HG02798 (cell line): ENCODE results near the gene ADAMTS5.

ENCODE experiments used
- ATAC-seq: cut with Tn5 transposase; IDR thresholded peaks from one replicate; pipeline ENCODE4 v1.9.1; 2021; ENCODE audit warnings: mild to moderate bottlenecking; ENCODE audit not compliant: unreplicated experiment, poor library complexity

ADAMTS5 gene

DNA sequence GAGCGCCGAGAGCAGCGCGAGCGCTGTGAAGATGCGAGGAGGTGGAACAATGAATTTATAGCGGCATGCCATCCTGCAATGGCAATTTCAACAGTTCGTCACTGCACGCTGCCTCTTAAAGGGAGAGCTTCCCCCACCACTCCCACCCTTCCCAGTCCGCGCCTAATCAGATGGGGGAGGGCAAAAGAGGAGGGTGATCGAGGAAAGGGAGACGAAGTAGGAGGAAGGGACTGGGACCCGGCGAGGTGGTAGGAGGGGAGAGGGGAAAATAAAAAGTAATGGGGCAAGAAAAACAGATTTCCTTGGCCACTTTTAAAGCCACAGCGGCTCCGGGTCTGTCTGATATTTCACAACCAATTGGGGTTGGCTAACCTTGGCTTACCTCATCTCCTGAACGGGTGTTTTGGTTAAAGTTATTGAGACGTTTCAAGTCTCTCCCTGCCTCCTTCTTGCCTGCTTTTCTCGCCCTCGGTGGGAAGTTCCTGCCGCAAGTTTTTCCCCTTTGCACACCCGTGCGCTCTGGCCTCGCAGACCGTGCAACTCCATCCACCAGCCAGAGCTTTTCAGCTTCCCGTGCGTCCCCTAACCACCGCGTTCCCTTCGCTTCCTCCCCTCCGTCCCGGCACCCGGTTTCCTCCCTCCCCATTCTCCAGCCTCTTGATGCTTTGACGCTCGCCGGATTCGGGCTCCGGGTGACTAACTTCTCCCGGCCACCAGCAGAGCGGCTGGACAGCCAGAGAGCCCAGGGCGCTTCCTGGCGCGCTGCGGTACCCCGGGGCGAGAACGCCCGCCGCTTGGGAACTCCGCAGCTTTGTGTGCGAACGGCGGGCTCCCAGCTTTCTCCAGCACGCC, at the start of gene ADAMTS5:
TSS of gene ADAMTS5 (minus strand) at position 27 of the 852 bp plus-strand sequence. CDS start 697 bp downstream, outside the sequence.
- no peak for ATAC-seq

DNA sequence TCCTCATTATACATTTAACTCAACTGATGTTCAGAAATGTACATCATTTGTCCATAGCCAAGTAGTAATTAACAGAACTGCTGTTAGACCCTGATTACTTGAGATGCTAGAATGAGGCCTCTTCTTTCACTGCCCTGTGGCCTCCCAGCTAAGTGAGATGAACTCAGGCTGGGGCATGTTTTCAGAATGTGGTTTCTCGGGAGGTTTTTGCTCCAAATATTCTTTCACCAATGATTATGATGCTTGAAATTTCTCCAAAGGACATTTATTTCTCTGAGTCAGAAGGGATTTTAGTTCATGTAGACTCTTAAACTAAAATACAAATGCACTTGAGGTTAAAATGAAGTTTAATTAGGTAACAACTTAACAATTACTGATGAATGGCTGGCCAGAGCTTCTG, 34.6 kb upstream of the ADAMTS5 start:
- ATAC-seq = no peak

DNA sequence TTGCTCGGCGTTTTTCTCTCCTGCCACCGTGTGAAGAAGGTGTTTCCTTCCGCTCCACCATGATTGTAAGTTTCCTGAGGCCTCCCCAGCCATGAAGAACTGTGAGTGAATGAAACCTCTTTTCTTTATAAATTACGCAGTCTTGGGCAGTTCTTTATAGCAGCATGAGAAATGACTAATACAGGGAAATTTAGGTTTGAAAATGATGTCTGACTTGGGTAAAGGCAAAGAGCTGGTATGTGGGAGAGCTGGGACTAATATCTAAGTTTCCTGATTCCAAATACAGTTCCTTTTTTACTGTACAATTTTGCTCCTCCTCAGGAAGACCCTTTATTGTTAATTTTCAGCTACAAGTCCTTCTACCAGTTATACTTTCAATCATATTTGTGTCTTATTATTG, 16.7 kb upstream of the ADAMTS5 start:
- ATAC-seq = no peak

DNA sequence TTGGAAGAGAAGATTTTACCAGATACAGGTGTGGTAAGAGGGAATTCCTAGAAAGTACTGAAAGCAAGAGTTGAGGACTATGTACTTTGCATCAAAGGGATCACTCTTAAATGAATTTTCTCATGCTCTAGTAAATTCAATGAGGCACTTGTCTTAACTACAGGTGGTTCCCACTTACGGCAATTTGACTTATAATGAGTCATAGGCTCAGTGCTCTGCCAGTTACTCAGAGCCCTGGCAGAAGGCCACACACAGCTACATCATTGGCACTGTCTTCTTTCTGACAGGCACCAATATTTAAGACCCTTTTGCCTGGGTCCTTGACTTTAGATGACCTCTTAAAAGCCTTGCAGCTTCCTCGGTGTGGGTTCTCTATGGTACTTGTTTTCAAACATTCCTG, 15.9 kb upstream of the ADAMTS5 start:
- ATAC-seq = no peak

DNA sequence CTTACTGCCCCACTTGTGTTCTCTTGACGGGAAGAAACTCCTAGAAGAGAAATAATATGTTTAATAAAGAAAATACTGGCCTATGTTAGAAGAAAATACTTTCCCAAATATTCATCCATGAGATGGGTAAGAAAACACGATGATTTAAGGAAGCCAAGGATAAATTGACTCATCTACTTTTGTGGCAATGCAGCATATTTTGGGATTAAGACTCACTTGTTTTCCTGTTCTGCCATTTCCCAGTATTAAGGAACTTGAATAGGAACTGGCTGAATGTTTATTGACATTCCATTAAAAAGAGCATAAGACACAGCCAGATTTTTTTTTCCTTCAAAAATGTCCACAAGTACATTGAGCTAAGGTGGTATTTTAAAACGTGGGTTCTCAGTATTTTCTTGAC, 10.9 kb upstream of the ADAMTS5 start:
- ATAC-seq = no peak

DNA sequence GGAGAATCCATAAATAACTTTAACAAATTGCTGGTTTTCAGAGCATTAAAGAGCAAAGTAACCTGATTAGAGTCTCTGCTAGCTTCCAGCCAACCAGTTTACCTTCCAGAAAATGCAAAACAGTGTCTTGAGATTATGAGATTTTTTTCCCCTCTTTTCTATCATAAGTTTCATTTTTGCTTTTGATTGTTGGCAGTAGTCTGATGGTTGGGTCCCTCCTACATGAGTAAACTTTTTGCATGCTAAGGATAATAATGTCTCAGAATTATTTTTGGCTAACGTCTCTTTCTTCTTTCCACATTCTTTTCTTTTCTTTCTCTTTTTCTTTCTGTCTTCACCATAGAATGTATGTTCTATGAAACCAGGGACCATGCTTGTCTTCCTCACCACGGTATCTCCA, 6.3 kb upstream of the ADAMTS5 start:
- ATAC-seq = no peak

DNA sequence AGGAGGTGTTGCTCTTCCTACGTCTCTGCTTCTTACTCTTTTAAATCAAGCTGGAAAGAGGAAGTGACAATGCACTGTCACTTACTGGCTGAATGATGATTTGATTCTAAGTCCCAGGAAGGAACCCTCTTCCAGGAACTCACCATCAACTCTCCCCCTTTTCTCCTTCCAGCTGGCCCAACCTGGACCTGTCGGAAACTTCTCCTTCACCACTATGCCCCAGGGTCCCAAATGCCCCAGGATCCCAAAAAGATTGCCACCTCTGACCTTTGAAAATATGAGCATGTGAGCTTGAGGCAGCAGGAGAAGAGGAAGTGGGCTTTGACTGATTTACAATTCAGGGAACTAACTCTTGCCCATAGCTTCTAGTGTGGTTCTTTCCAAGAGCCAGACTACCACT, 5.3 kb upstream of the ADAMTS5 start:
- no peak for ATAC-seq

DNA sequence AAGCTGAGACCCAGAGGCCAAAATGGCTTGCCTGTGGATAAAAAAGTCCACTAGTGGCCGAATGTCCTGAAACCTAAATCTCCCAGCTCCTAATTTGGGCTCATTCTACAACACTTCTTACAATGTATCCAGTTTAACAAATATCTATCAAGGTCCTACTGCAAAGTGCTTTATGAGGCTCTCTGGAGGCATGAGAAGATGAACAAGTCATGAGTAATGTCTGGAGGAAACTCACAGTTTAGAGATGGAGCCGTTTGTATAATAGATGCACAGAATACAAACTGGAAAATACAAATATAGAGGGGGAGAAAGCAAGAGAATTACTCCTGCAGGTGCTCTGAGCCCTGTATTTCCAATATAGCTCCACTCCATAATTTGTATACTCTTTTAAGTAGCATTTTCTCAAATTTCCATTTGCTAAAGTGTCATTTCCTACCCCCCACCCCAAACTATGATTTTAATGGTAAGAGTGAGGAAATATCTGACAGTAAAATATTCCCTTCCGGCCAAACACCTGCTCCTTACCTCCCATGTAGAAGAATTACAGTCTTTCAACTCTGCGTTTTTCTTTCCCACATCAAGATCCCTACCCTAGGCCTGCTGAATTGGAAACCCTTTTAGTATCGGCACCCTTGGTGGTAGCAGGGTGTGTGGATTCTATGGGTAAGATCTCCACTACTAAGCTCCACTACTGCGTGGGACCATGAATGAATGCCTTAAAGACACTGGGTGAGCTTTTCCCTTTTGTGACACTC, 3.3 kb upstream of the ADAMTS5 start:
- ATAC-seq = no peak

DNA sequence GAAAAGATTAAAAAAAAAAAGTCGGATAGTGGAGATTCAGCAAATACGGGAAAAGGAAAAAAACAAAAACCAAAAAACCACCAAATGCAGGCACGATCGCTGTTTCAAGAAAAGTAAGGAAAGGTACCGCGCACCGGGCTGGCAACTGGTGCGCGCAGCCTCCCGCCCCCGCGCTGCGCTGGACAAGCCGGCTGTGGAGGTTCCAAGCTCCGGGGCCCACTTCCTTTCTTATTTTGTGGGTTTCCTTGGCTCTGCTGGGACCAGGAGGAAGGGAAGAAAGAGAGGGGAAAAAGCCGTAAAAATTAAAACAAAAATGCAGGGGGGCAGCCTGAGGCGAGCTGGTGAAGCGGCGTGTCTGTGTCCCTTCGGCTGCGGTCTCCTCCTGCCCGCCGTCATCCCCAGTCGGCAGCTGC, 233 bp downstream of the ADAMTS5 start:
- no peak for ATAC-seq

DNA sequence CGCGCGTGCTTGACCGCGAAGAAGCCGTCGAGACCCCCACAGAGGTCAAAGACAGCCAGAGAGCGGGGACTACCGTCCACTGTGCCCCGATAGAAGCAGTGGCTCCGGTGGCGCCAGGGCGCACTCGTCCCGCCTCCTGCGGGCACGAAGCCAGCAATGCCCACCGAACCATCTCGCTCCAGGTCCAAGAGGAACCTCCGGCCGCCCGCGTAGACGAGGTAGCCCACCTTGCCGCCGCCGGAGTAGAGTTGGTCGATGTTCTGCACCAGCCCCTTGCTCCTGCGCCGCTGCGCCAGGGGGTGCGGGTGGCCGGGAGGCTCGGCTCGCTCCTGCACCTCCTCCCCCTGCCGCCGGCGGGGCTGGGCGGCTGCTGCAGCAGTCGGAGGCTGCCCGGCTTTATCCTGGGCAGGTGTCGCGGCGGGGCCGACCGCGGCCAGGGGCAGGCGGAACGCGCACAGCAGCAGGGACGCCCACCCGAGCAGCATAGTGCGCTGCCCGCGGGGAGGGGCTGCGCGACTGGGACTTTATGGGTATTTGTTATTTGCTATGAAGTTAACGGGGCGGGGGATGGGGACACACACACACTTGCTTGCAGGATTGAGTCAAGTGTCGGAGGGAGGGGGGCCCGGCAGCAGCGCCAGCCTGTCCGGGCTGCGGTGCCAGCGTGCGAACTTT, 844 bp downstream of the ADAMTS5 start:
- no peak for ATAC-seq

DNA sequence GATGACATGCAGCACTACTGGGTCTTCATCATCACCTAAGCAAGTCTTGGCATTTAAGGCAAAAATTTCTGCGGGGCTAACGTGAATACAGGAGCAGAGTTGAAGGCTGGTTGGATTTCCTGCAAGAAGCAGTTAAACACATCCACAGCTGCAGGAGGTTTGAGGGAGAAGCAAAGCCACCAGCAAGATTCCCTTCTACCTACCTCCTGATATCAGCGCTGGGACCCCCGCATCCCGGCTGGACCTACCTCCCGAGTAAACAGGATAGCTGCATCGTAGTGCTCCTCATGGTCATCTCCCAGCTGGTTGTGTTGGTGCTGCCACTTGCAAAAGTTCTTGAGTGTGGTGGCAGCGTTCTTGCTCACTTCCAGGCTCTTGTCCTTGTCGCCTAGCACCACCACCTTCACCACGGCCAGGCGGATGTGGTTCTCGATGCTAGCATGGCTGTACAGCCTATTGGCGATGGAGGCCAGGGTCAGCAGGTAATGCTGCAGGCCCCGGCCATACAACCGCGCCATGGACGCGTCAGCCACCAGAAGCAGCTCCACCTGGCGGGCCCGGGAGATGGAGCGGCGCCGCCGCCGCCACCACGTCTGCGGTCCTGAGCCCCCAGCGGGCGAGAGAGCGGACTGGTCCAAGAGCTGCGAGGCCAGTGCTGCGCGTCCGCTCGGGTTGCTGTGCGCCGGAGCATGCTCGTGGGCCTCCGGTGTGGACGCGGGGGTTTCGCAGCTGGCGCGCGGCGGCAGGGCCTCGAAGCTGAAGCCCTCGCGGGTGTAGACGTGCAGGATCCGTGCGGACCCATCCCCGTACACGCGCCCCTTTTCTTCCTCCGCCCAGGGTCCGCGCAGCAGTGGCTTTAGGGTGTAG, 1.6 kb downstream of the ADAMTS5 start:
- ATAC-seq = no peak

DNA sequence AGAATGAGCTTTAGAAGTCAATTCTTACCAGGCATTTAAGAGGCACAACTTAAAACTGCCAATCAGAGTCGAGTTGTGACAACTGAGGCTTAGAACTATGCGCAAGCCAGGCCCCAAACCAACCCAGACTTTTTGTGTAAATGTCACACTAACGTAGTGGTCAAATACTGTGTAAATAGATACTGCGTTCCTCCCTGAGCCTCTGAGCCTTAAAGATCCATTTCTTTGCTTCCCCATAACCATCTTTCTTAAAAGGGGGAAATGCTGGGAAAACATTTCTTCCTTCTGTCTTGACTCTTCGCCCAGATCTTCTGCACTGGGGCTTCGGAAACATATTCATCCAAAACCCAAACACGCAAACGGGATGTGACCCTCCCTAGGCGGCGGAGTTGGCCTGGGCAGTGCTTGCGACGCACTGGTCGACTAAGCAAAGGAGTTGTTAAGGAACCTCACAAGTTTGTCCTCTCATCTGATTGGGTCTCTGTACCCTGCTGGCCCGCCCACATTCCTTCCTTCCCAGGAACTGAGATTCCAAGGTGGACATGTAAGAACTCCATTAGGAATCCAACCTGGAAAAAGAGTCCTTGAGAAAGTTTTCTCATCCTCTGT, 2.6 kb downstream of the ADAMTS5 start:
- ATAC-seq = no peak

DNA sequence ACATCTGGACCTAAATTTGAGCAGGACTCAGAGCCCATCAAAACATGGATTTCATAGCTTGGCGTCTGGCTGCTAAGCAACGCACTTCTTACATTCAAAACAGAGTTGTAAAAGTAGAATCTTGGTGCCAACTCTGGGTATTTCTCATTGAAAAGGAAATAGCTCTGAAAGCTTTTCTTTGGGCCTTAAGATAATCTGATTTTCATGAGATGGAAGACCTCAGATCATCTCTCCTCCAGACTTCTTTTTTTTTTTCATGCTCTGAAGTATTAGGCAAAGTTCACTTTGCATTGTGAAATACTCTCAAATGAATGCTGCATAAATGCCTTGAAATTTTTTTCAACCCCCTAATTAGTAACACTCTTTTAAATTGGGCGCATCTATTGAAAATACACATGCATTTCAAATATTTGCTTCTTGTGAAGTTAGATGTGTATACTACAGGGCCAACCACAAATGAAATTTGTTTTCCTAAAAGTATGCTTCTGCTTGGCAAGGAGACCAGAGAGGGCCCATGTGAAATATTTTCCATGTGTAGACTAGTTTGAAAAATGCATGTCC, 4.2 kb downstream of the ADAMTS5 start:
- ATAC-seq = no peak

DNA sequence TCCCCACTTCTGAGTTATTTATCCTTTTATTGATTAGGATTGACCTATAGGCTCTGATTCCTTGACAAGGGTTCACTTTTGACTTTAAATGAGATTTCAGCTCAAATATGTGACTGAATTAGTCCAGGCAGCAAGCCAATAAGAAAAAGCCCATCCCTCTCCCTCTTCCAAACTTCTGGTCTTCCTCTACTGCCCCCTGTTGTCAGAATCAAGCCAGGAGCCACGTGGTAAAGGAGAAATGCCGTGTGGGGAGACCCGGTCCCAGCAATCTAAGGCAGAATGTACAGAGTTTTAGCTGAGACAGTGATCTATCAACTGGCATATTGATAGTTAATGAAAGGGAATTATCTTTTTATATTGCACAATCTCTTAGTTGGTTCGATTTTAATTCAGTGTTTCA, 5.2 kb downstream of the ADAMTS5 start:
- no peak for ATAC-seq

DNA sequence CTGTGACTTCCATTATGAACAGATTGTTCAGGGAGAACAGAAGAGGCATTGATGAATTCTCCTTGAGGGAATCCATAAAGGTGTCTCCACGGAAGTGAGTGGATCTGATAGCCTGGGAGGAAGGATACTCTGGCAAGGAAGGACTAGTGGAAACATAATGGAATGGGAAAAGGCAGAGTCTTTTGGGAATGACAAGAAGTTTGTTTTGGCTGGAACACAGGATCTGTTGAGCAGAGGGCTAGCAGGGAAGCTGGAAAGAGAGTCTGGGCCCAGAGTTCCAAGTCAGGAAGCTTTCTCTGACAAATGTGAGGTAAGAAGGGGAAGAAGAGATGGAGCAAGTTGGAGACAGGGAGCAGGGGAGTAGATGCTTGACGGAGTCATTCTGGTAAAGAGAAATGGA, 8.1 kb downstream of the ADAMTS5 start:
- no peak for ATAC-seq

DNA sequence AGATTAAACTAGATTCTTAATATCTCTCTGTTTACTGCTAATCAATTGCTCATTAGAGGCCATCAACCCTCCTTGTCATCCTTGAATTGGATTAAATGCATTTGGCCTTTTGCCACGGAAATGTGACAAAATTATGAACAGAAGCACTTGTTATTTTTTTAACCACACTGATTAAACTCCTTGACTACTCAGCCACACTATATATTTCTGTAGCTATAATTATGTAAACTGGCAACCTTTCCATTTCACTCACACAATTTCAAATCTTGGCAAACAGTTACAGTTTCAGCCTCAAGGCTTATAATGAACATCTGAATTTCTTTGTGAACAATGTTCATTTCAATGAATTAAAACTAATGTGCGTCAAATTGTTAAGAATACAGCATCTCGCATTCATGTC, 10.1 kb downstream of the ADAMTS5 start:
- ATAC-seq = no peak

DNA sequence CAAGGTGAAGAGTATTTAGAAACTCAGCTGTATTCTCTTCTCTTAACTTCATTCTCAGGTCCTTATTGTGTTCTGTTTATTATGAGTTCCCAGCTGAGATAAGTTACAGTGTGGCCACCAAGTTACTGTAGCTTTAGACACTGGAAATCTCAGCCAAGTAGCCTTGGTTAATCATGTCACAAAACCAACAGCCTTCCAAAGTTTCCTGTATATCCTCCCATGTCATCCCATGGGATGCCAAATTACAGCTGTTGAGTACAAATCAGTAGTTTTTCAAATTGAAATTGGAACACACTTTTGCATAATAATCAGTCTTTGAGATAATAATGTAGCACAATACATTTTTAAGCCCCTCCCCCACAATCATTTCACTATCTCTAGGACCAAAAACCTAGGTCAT, 10.7 kb downstream of the ADAMTS5 start:
- no peak for ATAC-seq

DNA sequence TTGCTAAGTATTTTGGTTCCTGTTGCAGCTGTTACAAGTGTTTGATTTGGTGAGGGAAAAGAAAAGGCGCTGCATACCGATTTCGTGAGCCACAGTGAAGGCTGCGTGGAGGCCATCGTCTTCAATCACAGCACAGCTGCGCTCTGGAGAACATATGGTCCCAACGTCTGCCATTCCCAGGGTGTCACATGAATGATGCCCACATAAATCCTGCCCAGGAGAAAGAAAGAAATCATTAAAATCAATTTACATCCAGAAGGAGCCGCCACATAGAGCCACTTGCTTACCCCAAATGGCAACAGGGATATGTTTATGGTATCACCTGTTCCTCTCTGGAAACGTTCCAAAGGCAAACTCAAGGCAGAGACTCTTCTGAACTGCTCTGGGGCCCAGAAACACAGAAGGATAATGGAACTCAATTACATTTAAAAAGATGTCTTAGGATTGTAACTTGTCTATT, 12.2 kb downstream of the ADAMTS5 start:
- ATAC-seq = no peak

DNA sequence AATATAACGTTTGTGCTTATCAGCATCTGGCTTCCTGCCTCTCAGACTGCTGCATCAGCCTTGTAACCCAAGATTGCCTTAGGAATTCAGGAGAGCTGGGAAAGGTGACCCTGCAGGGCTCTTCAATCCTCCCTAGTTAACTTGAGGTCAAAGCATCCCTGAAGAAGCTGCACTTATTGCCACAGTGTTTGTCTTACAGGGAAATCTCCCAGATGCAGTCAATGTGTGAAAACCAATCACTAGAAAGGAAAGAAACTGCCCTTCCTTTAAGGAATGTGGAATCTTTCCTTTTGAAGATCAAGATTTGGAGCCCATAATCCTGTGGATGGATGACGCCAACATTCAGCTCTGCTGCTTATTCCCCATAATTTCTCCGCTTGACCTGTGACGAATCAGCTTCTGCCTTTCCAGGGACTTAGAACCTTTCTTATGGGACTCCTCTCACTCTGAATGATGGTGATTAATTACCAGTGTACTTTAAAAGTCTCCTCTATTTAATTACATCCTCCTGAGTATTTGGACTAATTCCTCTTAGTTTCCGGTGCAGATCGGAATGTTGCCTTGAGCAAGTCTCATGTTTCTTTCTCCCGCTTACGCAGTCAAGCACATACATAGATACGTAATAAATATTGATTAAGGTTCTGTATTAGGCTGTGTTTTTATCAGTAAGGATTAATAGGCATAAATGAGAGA, 14.4 kb downstream of the ADAMTS5 start:
- ATAC-seq = no peak
